ENCODE data around the gene CNTROB. TPM values are rescaled to one million over a fixed set of nuclear protein-coding genes. Genes with fewer than 3 reads are reported as not detected.

The CNTROB gene
- total RNA-seq, 1 donor from 2014 or later = 27.8 TPM

DNA sequence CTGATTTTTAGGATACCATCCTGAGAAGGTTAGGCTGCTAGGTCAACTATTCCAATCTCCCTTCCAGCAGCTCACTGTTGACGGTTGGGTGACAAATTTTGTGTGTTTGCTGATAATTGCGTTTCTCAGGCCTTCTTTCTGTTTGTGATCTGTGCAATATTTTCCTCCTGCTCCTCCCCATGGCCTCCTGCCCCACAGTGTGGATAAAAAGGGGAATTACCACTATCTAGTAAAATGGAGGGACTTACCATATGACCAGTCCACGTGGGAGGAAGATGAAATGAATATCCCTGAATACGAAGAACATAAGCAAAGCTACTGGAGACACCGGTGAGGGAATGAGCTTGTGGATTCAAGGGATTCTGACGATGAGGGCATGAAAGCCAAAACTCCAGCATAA, 34.2 kb upstream of the CNTROB start:
- no peak for DNase-seq (ENCODE audit: low spot score)
- ATAC-seq = peak; percentile 74
- intact Hi-C loops (cut with DNase I) = no loop called here

- DNase-seq (ENCODE audit: low spot score) (no peak), ATAC-seq (no peak)
- intact Hi-C loops (cut with DNase I) = no loop called here
Measured at GRCh38 chr17:7903154-7904103, 28.6 kb upstream of the CNTROB start.

GRCh38 chr17:7909089-7909488, 22.9 kb upstream of the CNTROB start:
- ATAC-seq (no peak), DNase-seq (ENCODE audit: low spot score) (no peak)
- intact Hi-C loops (cut with DNase I) = no loop called here

DNA sequence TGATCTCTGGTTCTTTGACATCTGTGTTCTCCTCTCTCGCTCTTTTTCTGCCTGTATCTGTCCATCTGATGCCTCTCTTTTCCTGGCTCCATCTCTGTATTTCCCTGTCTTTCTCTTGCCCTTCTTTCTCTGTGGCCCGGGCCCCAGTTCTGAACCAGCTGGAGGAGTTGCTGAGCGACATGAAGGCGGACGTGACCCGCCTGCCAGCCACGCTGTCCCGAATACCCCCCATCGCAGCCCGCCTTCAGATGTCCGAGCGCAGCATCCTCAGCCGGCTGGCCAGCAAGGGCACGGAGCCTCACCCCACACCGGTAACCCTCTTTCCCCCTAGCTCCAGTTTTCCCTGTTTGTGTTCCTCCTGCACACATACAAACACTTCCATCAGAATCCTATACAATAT, 21.7 kb upstream of the CNTROB start:
- ATAC-seq (no peak), DNase-seq (ENCODE audit: low spot score) (no peak)
- intact Hi-C loops (cut with DNase I) = loop anchor here (5.0 kb wide), 1 partner anchor 82 kb away; no protein-coding TSS in a partner anchor

DNA sequence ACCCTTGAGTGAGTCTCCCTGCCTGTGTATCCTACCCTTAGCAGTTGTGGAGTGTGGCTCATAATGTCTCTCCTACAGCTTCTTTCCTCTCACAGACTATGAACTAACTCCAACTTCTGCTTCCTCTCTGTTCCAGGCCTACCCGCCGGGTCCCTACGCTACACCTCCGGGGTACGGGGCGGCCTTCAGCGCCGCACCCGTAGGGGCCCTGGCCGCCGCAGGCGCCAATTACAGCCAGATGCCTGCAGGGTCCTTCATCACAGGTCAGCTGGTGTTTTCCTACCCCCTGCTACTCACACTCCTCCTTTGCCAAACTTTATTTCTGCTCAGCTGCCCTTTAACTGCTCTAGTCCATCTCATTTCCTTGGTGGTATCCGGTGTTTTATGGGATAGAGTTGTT, 21.3 kb upstream of the CNTROB start:
- intact Hi-C loops (cut with DNase I) = loop anchor here (5.0 kb wide), 1 partner anchor 82 kb away; no protein-coding TSS in a partner anchor
- ATAC-seq = no peak
- DNase-seq (ENCODE audit: low spot score) = no peak

GRCh38 chr17:7911116-7911515, 20.9 kb upstream of the CNTROB start:
- DNase-seq (ENCODE audit: low spot score) = no peak
- intact Hi-C loops (cut with DNase I) = loop anchor here (5.0 kb wide), 1 partner anchor 81 kb away; no protein-coding TSS in a partner anchor
- no peak for ATAC-seq

GRCh38 chr17:7912927-7913524, 19.0 kb upstream of the CNTROB start:
- intact Hi-C loops (cut with DNase I) = loop anchor here (5.0 kb wide), 1 partner anchor 79 kb away; no protein-coding TSS in a partner anchor
- no peak for DNase-seq (ENCODE audit: low spot score)

GRCh38 chr17:7915179-7915610, 16.8 kb upstream of the CNTROB start:
- intact Hi-C loops (cut with DNase I) = no loop called here
- ATAC-seq (peak; percentile 40), DNase-seq (ENCODE audit: low spot score) (no peak)

More at GRCh38 chr17:7912927-7913524, 19.0 kb upstream of the CNTROB start:
- peak; percentile 17 for ATAC-seq

- ATAC-seq = peak; percentile 90
- intact Hi-C loops (cut with DNase I) = no loop called here
- DNase-seq (ENCODE audit: low spot score) = peak; percentile 97
Measured at GRCh38 chr17:7915611-7916384, 16.2 kb upstream of the CNTROB start, which contains the start of gene RNF227. RNF227 (minus strand) TSS chr17:7916289; CDS start chr17:7916195, 94 bp downstream.

GRCh38 chr17:7916385-7916682, 15.7 kb upstream of the CNTROB start:
- ATAC-seq (no peak), DNase-seq (ENCODE audit: low spot score) (no peak)
- intact Hi-C loops (cut with DNase I) = no loop called here

DNA sequence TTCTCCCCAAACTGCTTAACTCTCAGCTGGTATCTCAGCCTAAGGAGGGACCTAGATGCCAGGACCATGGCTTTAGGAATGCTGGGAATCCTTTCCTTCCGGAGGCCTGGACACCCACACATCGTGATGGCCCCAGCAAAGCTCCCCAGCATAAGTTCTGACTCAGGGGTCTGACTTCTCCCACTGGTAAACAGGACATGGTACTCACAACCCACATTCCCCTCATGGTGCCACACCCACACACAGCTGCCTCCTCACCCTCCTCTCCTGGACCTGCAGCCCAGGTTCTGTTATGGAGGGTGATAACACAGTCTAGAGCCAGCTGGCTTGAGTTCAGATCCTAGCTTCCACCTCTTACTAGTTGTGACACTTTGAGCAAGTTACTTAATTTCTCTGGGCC, 15.2 kb upstream of the CNTROB start:
- intact Hi-C loops (cut with DNase I) = no loop called here
- ATAC-seq (no peak), DNase-seq (ENCODE audit: low spot score) (no peak)

DNA sequence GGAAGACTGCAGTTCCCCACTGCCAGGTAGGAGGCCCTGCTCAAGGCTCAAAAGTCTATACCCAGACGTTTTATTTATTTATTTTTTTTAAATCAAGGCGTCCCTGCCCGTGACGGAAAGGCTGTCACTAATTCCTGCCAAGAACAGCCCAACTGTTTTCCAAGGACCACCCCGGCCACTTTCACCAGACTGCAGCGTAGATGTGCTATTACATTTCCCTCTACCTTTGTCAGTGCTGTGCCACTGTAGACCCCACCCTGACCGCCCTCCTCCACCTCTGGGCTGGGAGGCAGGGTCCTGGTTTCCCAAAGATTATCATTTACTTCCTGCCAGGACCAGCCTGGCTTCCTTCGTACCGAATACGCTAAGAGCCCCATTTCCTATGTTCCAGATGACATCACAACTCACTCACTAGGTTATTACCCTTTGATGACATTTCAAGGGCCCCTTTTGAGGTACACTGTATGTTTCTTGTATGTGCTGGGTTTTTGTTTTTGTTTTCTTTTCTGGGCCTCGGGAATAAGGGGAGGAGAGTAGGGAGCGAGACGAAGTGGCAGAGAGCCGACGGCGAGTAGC, 9.6 kb upstream of the CNTROB start:
- DNase-seq (ENCODE audit: low spot score) = no peak
- peak; percentile 29 for ATAC-seq
- intact Hi-C loops (cut with DNase I) = no loop called here

DNA sequence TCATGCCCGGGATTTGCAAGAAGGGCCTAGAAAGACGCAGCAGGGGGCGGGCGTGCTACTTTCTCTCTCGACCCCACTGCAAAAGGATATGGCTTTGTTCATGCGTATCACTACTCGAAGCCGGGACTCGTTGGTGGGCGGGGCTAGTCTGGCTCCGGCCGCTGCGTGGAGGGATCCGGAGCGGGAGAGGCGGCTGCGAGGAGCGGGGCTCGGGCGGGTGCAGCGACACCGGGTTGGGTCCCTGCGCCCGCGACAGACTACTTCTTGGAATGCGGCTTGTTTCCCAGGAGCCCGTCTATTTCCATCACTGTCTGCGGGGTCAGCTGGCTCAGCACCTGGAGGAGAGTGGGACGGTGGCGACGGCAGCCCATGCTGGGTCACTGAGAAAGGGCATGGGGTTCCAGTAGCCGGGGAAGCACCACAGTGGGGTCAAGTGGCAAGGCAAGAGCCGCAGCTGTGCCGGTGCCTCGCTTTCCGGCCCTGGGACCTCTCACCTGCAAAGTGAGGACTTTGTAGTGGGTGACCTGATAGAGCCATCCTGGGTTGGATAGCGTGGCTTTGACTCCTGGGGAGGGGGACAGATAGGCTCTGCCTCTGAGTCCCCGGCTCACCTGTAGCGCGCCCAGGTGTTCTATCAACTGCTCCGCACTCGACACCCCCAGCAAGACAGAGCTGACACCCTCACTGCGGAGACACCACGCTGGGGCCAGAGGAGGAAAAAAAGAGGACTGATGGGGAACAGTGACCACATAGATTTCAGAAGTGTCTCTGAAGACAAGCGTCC, 9.0 kb upstream of the CNTROB start:
- peak; percentile 96 for ATAC-seq
- intact Hi-C loops (cut with DNase I) = no loop called here

DNA sequence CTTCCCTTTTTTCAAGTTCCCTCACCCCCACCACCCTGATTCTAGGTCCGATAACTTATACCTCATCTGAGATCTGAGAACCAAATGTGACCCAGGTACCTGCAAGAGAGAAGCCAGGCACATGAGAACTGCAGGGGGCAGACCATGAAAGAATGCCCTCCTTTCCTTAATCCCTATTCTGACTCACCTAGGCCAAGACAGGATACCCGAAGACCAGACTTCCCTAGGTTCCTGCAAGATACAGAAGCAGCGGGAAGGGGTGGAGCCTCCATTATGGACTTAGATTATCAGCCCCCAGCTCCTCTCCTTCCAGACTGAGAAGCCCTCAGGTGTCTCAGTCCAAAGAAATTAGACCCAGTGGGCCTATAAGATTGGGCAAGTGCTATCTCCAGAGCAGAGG, 4.4 kb upstream of the CNTROB start:
- ATAC-seq = no peak
- no peak for DNase-seq (ENCODE audit: low spot score)
- intact Hi-C loops (cut with DNase I) = no loop called here

More for the DNA sequence above, 9.0 kb upstream of the CNTROB start:
- peak; percentile 93 for DNase-seq (ENCODE audit: low spot score)

GRCh38 chr17:7929158-7930023, 2.6 kb upstream of the CNTROB start, which contains the start of gene KCNAB3:
KCNAB3 (minus strand) TSS chr17:7929856; CDS start chr17:7929435, 421 bp downstream.
- DNase-seq (ENCODE audit: low spot score) (peak; percentile 64), ATAC-seq (no peak)
- intact Hi-C loops (cut with DNase I) = no loop called here

DNA sequence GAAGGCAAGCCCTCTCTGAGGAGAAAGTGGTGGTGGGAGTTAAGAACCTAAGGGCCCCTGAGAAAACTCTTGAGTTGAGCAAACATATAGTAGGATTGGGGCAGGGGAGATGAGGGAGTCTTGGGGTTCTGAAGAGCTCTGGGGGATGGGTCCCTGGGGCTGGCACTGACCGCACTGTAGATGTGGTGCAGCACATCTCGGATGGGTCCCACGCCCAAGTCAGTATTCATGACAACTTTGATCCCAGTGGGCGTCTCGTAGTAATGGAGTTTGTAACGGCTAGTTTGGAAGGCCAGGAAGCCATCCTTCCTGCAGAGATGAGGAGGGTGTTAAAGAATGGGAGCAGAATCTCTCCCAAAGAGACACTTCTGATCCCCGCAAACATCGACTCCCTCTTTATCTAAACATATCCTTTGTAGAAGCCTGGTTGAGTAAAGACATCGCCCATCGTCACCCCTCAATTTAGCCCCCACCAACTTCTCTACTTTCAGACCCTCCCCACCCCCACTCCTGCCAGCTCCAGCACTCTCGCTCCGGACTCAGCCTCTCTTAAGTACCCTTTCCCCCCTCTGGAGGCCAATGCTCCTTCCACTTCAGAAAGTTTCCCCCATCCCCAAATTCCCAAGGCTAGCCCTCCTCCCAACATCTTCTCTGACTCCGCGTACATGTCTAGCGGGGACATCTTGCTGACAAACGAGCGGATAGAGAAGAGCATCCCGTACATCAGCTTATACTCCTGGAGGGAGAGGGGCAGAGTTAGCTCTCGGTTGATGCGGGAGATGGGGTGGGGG, 970 bp upstream of the CNTROB start:
- intact Hi-C loops (cut with DNase I) = no loop called here
- ATAC-seq (no peak), DNase-seq (ENCODE audit: low spot score) (peak; percentile 53)
